ENCODE measurements around the gene SKI.
A peak's percentile ranks its signal among the peaks of the same experiment; 100 is the strongest.

Gene SKI

GRCh38 chr1:2228157-2228594 lies at the start of gene SKI:
Gene SKI (plus strand): TSS chr1:2228319. CDS start chr1:2228767, 448 bp downstream.
- DNase-seq: no peak

GRCh38 chr1:2178875-2179274 lies 49.2 kb upstream of the SKI start:
- DNase-seq: no peak

DNA sequence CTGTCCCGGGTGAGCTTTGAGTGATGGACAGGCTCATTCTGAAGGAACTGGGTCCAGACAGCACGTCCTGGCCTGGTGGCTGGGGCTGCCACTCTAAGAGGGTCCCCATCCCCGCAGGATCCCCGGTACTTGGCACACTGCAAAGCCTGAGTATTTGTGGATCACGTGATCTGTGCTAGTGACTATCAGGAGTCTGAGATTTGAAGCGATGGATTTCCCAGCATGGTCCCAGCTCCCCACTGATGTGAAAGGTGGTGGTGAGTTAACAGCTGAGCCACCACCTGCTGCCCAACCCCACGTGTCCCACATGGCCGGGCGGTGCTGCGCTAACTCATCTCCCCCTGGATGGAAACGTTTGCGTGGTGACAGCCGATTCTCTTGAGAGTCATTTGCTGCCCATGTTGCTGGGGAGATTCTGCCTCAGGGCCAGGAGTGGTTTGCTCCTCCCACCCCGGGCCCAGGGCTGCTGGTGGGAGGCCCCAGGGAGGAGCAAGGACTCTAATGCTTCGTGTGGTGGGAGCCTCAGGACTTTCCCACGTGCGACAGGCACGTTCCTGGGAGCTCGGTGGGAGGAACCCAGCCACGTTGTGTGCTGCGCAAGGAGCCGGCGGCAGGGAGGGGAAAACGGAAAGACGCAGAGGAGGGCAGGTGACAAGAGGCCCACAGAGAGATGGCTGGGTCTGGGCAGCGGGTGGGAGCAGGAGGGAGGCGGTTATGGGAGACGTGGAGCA lies 48.7 kb upstream of the SKI start:
- DNase-seq: no peak

DNA sequence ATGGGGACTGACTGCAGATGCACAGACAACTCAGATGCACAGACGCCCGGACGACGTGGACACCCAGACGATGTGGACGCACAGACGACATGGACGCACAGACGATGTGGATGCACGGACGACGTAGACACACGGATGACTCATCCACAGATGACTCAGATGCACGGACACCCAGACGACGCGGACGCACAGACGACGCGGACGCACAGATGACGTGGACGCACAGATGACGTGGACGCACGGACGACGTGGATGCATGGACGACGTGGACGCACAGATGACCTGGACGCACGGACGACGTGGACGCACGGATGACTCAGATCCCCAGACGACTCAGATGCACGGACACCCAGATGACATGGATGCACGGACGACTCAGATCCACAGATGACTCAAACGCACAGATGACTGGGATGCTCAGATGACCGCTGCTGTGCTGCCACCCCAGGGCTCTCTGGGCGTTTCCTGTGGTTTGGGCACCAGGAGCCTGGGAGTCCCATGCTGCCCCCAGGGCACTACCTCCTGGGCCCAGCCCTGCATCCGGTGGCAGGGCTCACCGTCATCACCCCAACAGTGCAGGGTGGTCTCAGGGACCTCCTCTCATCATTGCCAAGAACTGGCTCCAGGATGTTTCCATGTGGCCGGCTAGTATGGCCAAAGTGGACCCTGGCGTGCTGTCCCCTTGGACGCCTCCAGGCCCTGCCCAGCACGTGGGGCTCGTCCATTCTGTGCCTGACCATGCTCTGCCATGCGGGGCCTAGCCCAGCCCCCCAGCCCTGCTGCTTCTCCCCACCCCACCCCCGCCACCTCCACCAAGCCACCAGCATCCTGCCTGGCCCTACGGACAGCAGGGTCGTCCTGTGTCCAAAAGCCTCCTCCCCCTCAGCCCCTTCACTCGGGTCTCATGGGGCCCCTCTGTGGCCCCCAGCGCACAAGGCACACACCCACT lies 47.5 kb upstream of the SKI start:
- DNase-seq: no peak

GRCh38 chr1:2181271-2181670 lies 46.8 kb upstream of the SKI start:
- no peak for DNase-seq

- no peak for DNase-seq
These were observed 46.4 kb upstream of the SKI start for GRCh38 chr1:2181752-2182151.

- no peak for DNase-seq
These were observed 45.7 kb upstream of the SKI start for GRCh38 chr1:2182376-2182775.

GRCh38 chr1:2183937-2184334 lies 44.2 kb upstream of the SKI start:
- DNase-seq: no peak

DNA sequence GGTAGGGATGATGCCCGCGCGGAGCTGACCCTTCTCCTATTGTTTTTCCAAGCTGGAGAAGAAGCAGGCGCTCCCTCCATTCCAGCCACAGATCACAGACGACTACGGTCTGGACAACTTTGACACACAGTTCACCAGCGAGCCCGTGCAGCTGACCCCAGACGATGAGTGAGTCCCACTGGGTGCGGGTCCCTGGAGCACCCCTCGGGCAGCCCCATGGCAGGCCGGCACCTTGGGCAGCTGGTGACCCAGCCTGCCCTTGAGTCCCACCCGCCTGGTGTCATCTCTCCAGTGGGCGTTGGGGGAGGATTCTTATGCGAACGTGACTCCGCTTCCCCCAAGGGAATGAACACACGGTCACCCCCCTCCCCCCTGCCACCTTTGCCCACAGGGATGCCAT lies 43.6 kb upstream of the SKI start:
- DNase-seq: no peak

DNA sequence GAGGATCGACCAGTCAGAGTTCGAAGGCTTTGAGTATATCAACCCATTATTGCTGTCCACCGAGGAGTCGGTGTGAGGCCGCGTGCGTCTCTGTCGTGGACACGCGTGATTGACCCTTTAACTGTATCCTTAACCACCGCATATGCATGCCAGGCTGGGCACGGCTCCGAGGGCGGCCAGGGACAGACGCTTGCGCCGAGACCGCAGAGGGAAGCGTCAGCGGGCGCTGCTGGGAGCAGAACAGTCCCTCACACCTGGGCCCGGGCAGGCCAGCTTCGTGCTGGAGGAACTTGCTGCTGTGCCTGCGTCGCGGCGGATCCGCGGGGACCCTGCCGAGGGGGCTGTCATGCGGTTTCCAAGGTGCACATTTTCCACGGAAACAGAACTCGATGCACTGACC lies 43.2 kb upstream of the SKI start:
- no peak for DNase-seq

DNA sequence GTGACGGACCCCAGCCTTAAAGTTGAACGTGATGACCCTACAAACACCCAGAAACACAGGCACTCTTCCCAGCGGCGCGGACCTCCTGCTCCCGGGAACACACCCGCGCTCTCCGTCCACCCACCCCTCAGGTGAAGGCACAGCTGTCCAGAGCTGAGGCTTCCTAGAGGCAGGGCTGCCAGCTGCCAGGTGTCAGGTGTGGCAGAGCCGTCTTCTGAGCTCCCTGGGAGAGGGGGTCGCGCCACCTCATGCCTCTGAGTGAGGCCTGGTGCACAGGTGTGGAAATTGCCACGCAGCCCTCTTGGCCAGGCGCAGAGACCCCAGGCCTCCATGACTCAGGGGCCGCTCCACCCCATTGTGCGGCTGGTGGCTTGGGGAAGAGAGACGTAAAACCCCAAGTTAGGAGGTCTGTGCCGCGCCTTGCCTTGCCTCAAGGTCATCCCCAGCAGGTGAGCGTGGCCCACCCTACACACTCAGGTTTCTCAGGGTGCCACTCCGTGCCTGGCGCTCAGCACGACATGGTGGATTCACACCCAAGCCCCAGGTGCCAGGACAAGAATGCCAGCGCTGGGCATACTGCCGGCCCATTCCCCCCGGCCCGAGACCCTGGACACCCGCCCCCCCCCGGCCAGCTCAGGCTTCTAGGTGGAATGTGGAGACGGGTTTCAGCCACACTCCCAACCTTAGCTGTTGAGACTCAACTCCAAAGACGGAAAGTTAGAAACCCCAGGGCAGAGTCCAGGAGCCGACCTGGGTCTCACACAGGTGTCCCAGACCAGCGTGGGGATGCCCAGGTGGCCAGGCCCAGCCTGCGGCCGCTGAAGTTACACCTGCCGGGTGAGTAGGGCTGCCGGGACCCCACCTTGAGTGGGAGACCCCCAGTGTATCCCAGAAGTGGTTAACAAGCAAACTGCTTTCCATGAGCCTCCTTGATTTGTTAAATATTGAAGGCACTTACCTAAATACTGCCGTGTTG lies 42.0 kb upstream of the SKI start:
- DNase-seq: no peak

DNA sequence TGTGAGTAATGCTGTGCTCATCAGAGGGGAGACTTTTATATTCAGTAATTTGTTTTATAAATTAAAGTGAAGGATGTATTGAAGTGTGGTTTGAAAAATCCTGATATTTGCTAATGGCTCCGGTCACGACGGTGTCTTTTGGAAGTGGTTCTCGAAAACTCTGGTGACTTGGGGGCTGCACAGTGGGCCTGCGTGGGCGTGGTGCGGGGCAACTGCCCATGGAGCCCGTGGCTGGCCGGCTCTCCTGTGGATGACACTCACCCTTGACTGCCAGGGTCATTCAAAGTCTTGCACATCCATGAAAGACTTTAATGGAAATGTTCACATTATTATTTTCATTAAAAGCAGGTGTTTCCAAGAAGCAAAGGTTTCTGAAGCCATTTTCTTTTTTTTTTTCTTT lies 41.2 kb upstream of the SKI start:
- DNase-seq: no peak

DNA sequence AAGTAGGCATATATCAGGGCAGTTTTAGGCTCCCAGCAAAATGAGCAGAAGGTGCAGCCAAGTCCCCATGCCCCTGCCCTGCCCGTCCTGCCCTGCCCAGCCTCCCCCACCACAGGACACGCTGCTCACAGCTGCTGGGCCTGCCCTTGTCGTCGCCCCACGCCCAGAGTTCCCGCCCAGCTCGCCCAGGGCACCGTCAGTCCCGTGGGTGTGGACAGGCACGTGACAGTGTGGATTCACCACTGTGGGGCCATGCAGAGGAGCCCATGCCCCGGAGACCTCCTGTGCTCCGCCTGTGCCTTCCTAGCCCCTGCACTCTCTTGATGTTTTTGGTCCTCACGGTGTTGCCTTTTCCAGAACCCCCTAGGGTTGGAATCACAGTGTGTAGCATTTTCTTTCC lies 40.5 kb upstream of the SKI start:
- DNase-seq: no peak

GRCh38 chr1:2188336-2188735 lies 39.8 kb upstream of the SKI start:
- no peak for DNase-seq

- peak; percentile 81 to 89 for DNase-seq
These were observed 38.4 kb upstream of the SKI start for GRCh38 chr1:2189459-2190425.

DNA sequence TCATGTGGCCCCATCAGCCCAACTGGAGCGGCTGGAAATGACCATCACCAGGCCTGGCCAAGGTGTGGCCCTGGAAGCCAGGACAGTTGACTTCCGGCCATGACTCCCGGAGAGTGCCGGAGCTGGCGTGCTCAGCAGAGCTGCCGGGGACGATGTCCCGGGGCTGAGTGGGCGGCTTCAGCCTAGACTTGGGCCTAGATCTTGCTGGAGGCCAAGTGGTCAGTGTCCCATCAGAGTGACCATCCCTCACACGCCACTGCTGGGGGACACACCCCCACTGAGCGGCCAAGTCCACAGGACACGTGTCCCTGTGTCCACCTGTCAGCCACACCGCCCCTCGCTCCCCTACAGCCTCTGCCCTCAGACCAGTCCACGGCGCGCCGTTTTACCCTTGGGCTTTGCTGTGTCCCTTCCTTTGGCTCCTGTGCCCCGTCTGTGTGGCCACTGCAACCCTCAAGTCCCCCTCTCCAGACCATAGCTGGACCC lies 37.6 kb upstream of the SKI start:
- no peak for DNase-seq

DNA sequence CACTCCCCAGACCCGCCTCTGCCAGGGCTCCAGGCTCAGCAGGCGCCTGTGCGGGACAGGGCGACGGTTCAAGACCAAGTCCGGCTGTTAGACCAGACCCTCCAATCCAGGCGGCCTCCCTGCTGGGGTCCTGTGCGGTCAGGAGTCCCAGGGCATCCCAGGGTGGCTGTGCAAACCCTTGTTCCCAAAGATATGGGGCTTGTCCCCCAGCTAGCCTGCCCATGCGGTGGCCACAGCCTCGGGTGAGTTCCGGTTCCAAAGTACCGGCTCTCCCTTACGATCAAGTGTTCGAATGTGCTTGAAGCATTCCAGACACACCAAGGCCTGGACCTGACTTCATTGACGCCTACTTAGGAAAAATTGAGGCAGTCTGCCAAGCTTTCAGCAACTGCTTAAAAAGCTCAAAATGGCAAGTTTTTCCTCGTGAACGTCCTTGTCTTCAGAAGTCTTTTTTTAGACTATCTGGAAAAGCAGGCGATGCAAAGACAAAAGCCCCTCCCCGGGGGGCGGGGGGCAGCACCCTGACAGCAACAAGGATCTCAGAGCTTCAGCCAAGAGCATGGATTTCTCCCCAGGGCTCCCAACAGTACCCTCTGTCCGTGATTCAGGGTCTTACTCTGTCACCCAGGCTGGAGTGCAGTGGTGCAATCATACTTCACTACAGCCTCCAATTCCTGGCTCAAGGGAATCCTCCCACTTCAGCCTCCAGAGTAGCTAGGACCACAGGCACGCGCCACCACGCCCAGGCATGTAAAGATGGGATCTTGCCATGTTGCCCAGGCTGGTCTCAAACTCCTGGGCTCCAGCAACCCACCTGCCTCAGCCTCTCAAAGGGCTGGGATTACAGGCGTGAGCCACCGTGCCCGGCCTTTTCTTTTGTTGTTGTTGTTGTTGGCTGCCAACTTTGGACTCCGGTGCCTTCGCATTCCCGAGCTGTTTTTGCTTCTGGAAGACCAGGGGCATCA lies 35.8 kb upstream of the SKI start:
- no peak for DNase-seq

DNA sequence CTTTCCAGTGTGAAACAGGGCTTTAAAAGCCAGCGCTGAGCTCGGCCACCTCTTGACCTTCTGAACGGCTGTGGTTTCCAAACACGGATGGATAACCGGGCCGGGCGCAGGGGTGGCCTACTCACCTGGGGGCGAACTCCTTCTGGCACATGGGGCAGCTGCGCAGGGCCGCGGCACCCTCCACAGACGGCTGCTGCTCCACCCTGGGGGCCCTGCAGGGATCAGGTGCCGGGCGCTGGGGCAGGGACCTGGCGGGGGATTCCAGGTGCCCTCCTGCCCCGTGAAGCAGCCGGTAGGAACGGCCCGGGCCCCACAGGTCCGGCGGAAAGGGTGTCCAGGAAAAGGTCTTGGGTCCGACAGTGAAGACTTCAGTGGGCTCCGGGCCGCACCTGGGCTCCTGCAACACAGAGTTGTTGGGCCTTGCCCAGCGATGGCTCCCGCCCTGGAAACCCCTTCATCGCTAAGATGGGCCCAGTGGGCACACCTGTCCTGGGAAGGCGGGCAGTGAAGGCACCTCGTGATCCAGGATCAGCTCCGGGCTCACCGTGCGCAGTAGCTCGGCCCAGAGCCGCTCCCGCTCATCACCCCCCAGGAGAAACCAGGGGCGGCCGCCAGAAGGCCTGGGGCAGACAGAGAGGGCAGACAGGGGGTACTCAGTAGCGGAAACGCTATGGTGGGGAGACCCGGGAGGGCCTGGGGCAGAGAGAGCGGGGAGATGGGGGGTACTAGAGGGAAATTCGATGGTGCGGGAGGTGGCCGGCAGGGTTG lies 34.4 kb upstream of the SKI start:
- DNase-seq: no peak

- DNase-seq: peak; percentile 57 to 69
These were observed 33.7 kb upstream of the SKI start, which contains the start of gene FAAP20 for GRCh38 chr1:2194319-2194897. Gene FAAP20 (minus strand): TSS chr1:2194772. CDS start chr1:2194749, 23 bp downstream.

All from stimulated activated CD4-positive, alpha-beta T cell treated with anti-CD3 and anti-CD28 coated beads, Interleukin-2, amount 100 ng/mL, for 48 hours (primary cell).